GM23338 (cell line): ENCODE results near the gene SLC12A6. TPM values are rescaled to one million over a fixed set of nuclear protein-coding genes. Genes with fewer than 3 reads are reported as not detected.

Experiments
- ATAC-seq: fragments of 200-7000 bp; cut with Tn5 transposase; 3 replicates; pipeline ENCODE4 v1.9.1; 2020
- DNase-seq: peaks from one replicate; pipeline ENCODE4 v3.0.0-alpha.2; 2015; ENCODE audit warnings: low spot score
- H2AFZ ChIP-seq: fragments of 200-600 bp; sonication (generic); 2 replicates; pipeline ENCODE4 v1.8.0; 2016; ENCODE audit warnings: antibody characterized with exemption, mild to moderate bottlenecking, moderate library complexity
- H3F3A ChIP-seq: fragments of 200-600 bp; sonication (generic); replicated peaks from 2 replicates; pipeline ENCODE4 v1.8.0; 2017; ENCODE audit warnings: antibody characterized with exemption, mixed run types, low read depth
- H3K27ac ChIP-seq: fragments of 200-600 bp; sonication (generic); 2 replicates; pipeline ENCODE4 v1.6.1; 2016; ENCODE audit warnings: low read depth
- H3K27me3 ChIP-seq: fragments of 200-600 bp; sonication (generic); 2 replicates; pipeline ENCODE4 v1.8.0; 2016; ENCODE audit warnings: mild to moderate bottlenecking, mixed run types, moderate library complexity; ENCODE audit not compliant: insufficient read depth
- H3K36me3 ChIP-seq: fragments of 200-600 bp; sonication (generic); 2 replicates; pipeline ENCODE4 v1.8.0; 2016; ENCODE audit warnings: mild to moderate bottlenecking; ENCODE audit not compliant: insufficient read depth
- H3K4me1 ChIP-seq: fragments of 200-600 bp; sonication (generic); 2 replicates; pipeline ENCODE4 v1.8.0; 2016; ENCODE audit warnings: mild to moderate bottlenecking, moderate library complexity; ENCODE audit not compliant: insufficient read depth
- H3K4me2 ChIP-seq: fragments of 200-600 bp; sonication (generic); 2 replicates; pipeline ENCODE4 v1.7.1; 2017; ENCODE audit warnings: mixed run types
- H3K4me3 ChIP-seq: fragments of 200-600 bp; sonication (generic); 2 replicates; pipeline ENCODE4 v1.6.1; 2016; ENCODE audit warnings: mixed run types
- H3K79me2 ChIP-seq: fragments of 200-600 bp; sonication (generic); replicated peaks from 2 replicates; pipeline ENCODE4 v1.8.0; 2017; ENCODE audit warnings: mild to moderate bottlenecking; ENCODE audit not compliant: insufficient read depth
- H3K9me2 ChIP-seq: fragments of 200-600 bp; sonication (generic); 2 replicates; pipeline ENCODE4 v1.8.0; 2017; ENCODE audit not compliant: insufficient read depth
- H4K20me1 ChIP-seq: fragments of 200-600 bp; sonication (generic); replicated peaks from 2 replicates; pipeline ENCODE4 v1.8.0; 2017; ENCODE audit warnings: mild to moderate bottlenecking; ENCODE audit not compliant: insufficient read depth
- H3K27ac Mint-ChIP-seq: 2 replicates; pipeline ENCODE4 v1.8.0; 2020; ENCODE audit warnings: inconsistent platforms, mild to moderate bottlenecking, moderate library complexity, mixed read lengths
- H3K27me3 Mint-ChIP-seq: 3 replicates; pipeline ENCODE4 v1.8.0; 2022; ENCODE audit warnings: low read depth, mild to moderate bottlenecking, moderate library complexity, mixed read lengths, inconsistent platforms; ENCODE audit not compliant: insufficient read depth, poor library complexity
- H3K36me3 Mint-ChIP-seq: 3 replicates; pipeline ENCODE4 v1.8.0; 2021; ENCODE audit warnings: low read depth, mild to moderate bottlenecking, inconsistent platforms, moderate library complexity, mixed read lengths
- H3K4me1 Mint-ChIP-seq: 3 replicates; pipeline ENCODE4 v1.8.0; 2020; ENCODE audit warnings: mild to moderate bottlenecking, inconsistent platforms, mixed read lengths
- H3K4me3 Mint-ChIP-seq: 3 replicates; pipeline ENCODE4 v1.8.0; 2021; ENCODE audit warnings: moderate library complexity, mild to moderate bottlenecking, inconsistent platforms, mixed read lengths
- H3K9me3 Mint-ChIP-seq: 3 replicates; pipeline ENCODE4 v1.8.0; 2020; ENCODE audit warnings: moderate library complexity, mild to moderate bottlenecking, inconsistent platforms, mixed read lengths
- CREB1 ChIP-seq: fragments of 250-450 bp; sonication (Bioruptor Pico); IDR thresholded peaks from 2 replicates; pipeline ENCODE4 v1.5.0; 2020; ENCODE audit warnings: low read depth, mild to moderate bottlenecking, moderate library complexity
- CTCF ChIP-seq, 2 experiments: fragments of 200-600 bp in 1 of 2; sonication (generic) in 1 of 2; conservative IDR thresholded peaks; 2 replicates each; pipeline versions ENCODE4 v1.5.1 to v1.6.1; 2016 to 2017; ENCODE audit warnings: antibody characterized with exemption in 2 of 2, low read depth in 2 of 2, mild to moderate bottlenecking in 2 of 2, moderate library complexity in 1 of 2
- ETS1 ChIP-seq: IDR thresholded peaks from 2 replicates; pipeline ENCODE4 v1.6.1; 2016; ENCODE audit warnings: antibody characterized with exemption
- EZH2 ChIP-seq: fragments of 200-600 bp; sonication (generic); IDR thresholded peaks from one replicate; pipeline ENCODE4 v1.8.0; 2017; ENCODE audit warnings: antibody characterized with exemption, mild to moderate bottlenecking, low read depth; ENCODE audit not compliant: unreplicated experiment
- EZH2phosphoT487 ChIP-seq: fragments of 200-600 bp; sonication (generic); IDR thresholded peaks from one replicate; pipeline ENCODE4 v1.8.1; 2018; ENCODE audit warnings: antibody characterized with exemption; ENCODE audit not compliant: unreplicated experiment
- NANOG ChIP-seq: IDR thresholded peaks from 2 replicates; pipeline ENCODE4 v1.6.1; 2016; ENCODE audit warnings: antibody characterized with exemption, borderline replicate concordance
- POLR2AphosphoS5 ChIP-seq: IDR thresholded peaks from 2 replicates; pipeline ENCODE4 v1.6.1; 2016; ENCODE audit warnings: antibody characterized with exemption, low read depth
- STAT1 ChIP-seq: IDR thresholded peaks from one replicate; pipeline ENCODE4 v1.6.1; 2016; ENCODE audit warnings: antibody characterized with exemption; ENCODE audit not compliant: unreplicated experiment
- ZNF331 ChIP-seq: fragments of 250-450 bp; sonication (Bioruptor Pico); IDR thresholded peaks from 2 replicates; pipeline ENCODE4 v1.5.0; 2020; ENCODE audit warnings: low read depth, mild to moderate bottlenecking, moderate library complexity
- polyA plus RNA-seq: library from polyadenylated mRNA; unstranded; fragments of >200 nt; fragmentation: Nextera tagmentation; extraction: Ambion mirVana; gene quantifications from 2 replicates; pipeline ENCODE4 v1.2.1, GENCODE V29; 2016
- total RNA-seq: library from RNA; depleted of rRNA; stranded (reverse); fragments of >200 nt; shearing (Covaris generic); gene quantifications from 2 replicates; pipeline ENCODE4 v1.2.3, GENCODE V29; 2014

SLC12A6 gene
- total and polyA plus RNA-seq, 2 experiments from 2014 or later = 2.4 to 14.1 TPM

DNA sequence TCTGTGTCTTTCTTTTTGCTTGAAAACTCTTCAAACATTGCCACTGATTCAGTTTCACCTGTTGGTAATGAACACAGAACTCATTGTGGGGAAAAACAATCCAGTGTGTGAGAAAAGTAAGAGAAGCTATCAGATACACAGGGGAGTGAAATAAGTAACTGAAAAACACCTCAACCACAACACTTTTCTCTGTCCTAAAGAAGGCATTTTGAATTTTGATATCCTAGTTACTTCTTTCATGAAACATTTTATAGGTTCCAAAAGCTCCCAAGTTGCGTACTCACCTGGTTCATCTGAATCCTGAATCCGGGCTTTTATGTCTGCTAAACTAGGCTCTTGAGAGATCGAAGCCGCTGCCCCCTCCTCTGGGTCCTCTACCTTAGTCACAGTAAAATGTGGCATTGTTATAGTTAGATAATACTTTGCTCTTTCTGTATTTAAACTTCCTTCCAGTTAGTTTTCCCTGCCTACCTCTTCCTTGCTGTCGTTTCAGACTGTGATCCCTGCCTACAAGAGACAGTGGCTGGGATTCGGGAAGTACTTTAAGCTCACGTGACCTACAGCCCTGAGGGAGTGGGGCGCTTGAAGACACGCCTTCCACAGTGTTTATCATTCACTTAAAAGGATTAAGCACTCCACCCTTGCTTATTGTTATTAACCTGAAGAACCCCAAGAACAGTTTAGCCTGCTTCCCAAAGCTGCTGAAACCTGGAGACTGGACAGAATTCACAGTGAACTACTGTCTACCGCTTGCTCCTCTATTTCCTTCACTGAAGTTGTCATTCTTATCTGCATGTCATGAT is 19.1 kb downstream of the SLC12A6 start:
- peak overlapping the region; percentile 52 for H3K4me3 ChIP-seq
- no peaks in the 10 kb centered on the region for H4K20me1 ChIP-seq
- peak overlapping the region; percentile 92 for H2AFZ ChIP-seq
- peak overlapping the region; percentile 85 for H3K27ac Mint-ChIP-seq
- H3K79me2 ChIP-seq = no peaks in the 10 kb centered on the region
- peaks cover 4% of the 10 kb centered on the region; the same call in 1 of the 3 replicates for H3K9me3 Mint-ChIP-seq
- DNase-seq = peak; percentile 76
- peaks cover 1% of the 10 kb centered on the region for H3K27me3 Mint-ChIP-seq
- peak; percentile 99 for ATAC-seq
- H3K9me2 ChIP-seq = no peaks in the 10 kb centered on the region
- H3F3A ChIP-seq = no peaks in the 10 kb centered on the region
- H3K4me3 Mint-ChIP-seq = peak overlapping the region; percentile 83
- 0 out of 2 replicates have a peak overlapping the region, but pooled peaks have one; percentile 34 for H3K27ac ChIP-seq
- H3K36me3 Mint-ChIP-seq = peaks cover 3% of the 10 kb centered on the region; the same call in 2 of the 3 replicates
- H3K4me1 ChIP-seq = no peaks in the 10 kb centered on the region; the same call in 1 of the 2 replicates
- peak overlapping the region; percentile 76 for H3K4me2 ChIP-seq
- no peaks in the 10 kb centered on the region for H3K27me3 ChIP-seq
- peaks cover 9% of the 10 kb centered on the region; the same call in 2 of the 3 replicates for H3K4me1 Mint-ChIP-seq
- no peaks in the 10 kb centered on the region for H3K36me3 ChIP-seq
- TF ChIP-seq CREB1 (CRISPR knock-in tag) = no peak
- TF ChIP-seq POLR2AphosphoS5 = 0 out of 2 replicates have a peak, but pooled peaks have one; percentile 40

DNA sequence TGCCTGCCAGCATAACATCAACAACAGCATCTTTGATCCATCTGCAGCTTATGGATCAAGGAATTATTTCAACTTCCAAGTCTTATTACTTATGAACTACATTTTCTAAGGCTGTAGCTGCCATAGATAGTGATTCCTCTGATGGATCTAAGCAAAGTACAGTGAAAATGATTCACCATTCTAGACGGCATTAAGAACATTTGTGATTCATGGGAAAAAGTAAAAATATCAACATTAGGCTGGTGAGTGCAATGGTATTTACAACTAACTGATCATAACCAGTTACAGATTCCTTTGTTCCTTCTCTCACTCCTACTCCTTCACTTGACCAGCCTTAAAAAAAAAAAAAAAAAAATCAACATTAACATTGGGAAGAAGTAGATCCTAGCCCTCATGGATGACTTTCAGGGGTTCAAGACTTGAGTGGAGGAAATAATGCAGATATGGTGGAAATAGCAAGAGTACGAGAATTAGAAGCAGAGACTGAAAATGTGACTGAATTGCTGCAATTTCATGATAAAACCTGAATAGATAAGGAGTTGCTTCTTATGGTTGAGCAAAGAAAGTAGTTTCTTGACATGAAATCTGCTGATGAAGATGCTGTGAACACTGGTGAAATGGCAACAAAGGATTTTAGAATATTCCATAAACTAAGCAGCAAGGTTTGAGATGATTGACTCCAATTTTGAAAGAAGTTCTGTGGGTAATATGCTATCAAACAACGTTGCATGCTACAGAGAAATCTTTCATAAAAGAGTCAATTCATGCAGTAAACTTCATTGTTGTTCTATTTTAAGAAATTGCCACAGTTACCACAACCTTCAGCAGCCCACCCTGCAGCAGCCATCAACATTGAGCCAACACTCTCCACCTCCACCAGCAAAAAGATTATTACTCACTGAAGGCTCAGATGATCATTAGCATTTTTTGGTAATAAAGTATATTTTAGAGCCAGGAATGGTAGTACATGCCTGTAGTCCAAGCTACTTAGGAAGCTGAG is 22.8 kb downstream of the SLC12A6 start:
- Mint-ChIP-seq H3K27me3 (peaks cover 1% of the 10 kb centered on the region), H3K27ac (no peak overlapping the region), H3K4me3 (no peak overlapping the region), H3K9me3 (no peaks in the 10 kb centered on the region), H3K4me1 (peaks cover 9% of the 10 kb centered on the region; the same call in 2 of the 3 replicates), H3K36me3 (no peaks in the 10 kb centered on the region)
- Histone ChIP-seq H3K4me3 (no peak overlapping the region), H3K4me2 (no peak overlapping the region), H2AFZ (no peak overlapping the region), H3K79me2 (no peaks in the 10 kb centered on the region), H3K27ac (no peak overlapping the region), H3K27me3 (no peaks in the 10 kb centered on the region), H3K4me1 (no peaks in the 10 kb centered on the region; the same call in 1 of the 2 replicates), H3K36me3 (no peaks in the 10 kb centered on the region), H3K9me2 (no peaks in the 10 kb centered on the region), H3F3A (no peaks in the 10 kb centered on the region), H4K20me1 (no peaks in the 10 kb centered on the region; the same call in 1 of the 2 replicates)
- no peak for DNase-seq
- ATAC-seq = no peak
- TF ChIP-seq EZH2phosphoT487 (no peak), EZH2 (no peak), ZNF331 (CRISPR knock-in tag) (no peak), NANOG (no peak), ETS1 (no peak), CREB1 (CRISPR knock-in tag) (no peak), CTCF (conservative IDR thresholded peaks at IDR 0.05; ENCODE audit: low read depth in 2 of 2) (no peak), STAT1 (no peak)
